ENCODE data around the gene MTHFD1L. TPM values are rescaled to one million over a fixed set of nuclear protein-coding genes. Genes with fewer than 3 reads are reported as not detected.

Gene MTHFD1L
- total and polyA plus RNA-seq, 2 donors from 2014 or later = 4.7 to 39.6 TPM

- no peak for DNase-seq
- H3K36me3 ChIP-seq (ENCODE audit: control insufficient read depth in 2 of 3, insufficient read depth in 3 of 3, low read length in 3 of 3) = peaks cover 0 to 3% (median 0%) of the 10 kb centered on the region in 3 donors
- TF ChIP-seq CTCF (IDR thresholded peaks at IDR 0.05; ENCODE audit: borderline replicate concordance, extremely low read depth, insufficient read depth) = no peak
- H3K4me1 ChIP-seq (ENCODE audit: control insufficient read depth in 2 of 3, insufficient read depth in 2 of 3, low read depth in 1 of 3, low read length in 3 of 3) = no peaks in the 10 kb centered on the region
- intact Hi-C loops (cut with DNase I) = no loop called here
- no peak for FAIRE-seq
- H3K9me3 ChIP-seq (ENCODE audit: control insufficient read depth in 2 of 3, insufficient read depth in 1 of 3, low read length in 3 of 3) = no peaks in the 10 kb centered on the region
- H3K27ac ChIP-seq (ENCODE audit: low read depth in 2 of 2, low read length in 2 of 2) = no peak overlapping the region
- H3K27me3 ChIP-seq (ENCODE audit: control insufficient read depth, insufficient read depth, low read length) = no peaks in the 10 kb centered on the region
- H3K9ac ChIP-seq (ENCODE audit: low read length in 3 of 3) = no peak overlapping the region
- no peak overlapping the region for H3K4me3 ChIP-seq (ENCODE audit: low read length in 3 of 3)
Observed at GRCh38 chr6:150922137-150922536, 56.6 kb downstream of the MTHFD1L start.

GRCh38 chr6:150924808-150925589, 59.5 kb downstream of the MTHFD1L start:
- no peak for FAIRE-seq
- H3K27ac ChIP-seq (ENCODE audit: low read depth in 2 of 2, low read length in 2 of 2) = no peak overlapping the region

GRCh38 chr6:150925590-150925928, 60.1 kb downstream of the MTHFD1L start:
- Histone ChIP-seq H3K4me3 (ENCODE audit: low read length in 3 of 3) (no peak overlapping the region), H3K27me3 (ENCODE audit: control insufficient read depth, insufficient read depth, low read length) (no peaks in the 10 kb centered on the region), H3K9ac (ENCODE audit: low read length in 3 of 3) (no peak overlapping the region), H3K9me3 (ENCODE audit: control insufficient read depth in 2 of 3, insufficient read depth in 1 of 3, low read length in 3 of 3) (no peaks in the 10 kb centered on the region), H3K4me1 (ENCODE audit: control insufficient read depth in 2 of 3, insufficient read depth in 2 of 3, low read depth in 1 of 3, low read length in 3 of 3) (no peaks in the 10 kb centered on the region), H3K27ac (ENCODE audit: low read depth in 2 of 2, low read length in 2 of 2) (no peak overlapping the region), H3K36me3 (ENCODE audit: control insufficient read depth in 2 of 3, insufficient read depth in 3 of 3, low read length in 3 of 3) (peaks cover 0 to 3% (median 0%) of the 10 kb centered on the region in 3 donors)
- FAIRE-seq (no peak), DNase-seq (no peak)
- TF ChIP-seq CTCF (IDR thresholded peaks at IDR 0.05; ENCODE audit: borderline replicate concordance, extremely low read depth, insufficient read depth) = no peak
- intact Hi-C loops (cut with DNase I) = no loop called here

More at GRCh38 chr6:150924808-150925589, 59.5 kb downstream of the MTHFD1L start:
- intact Hi-C loops (cut with DNase I) = no loop called here
- Histone ChIP-seq H3K27me3 (ENCODE audit: control insufficient read depth, insufficient read depth, low read length) (no peaks in the 10 kb centered on the region), H3K36me3 (ENCODE audit: control insufficient read depth in 2 of 3, insufficient read depth in 3 of 3, low read length in 3 of 3) (peaks cover 0 to 3% (median 0%) of the 10 kb centered on the region in 3 donors), H3K9ac (ENCODE audit: low read length in 3 of 3) (no peak overlapping the region), H3K4me3 (ENCODE audit: low read length in 3 of 3) (no peak overlapping the region), H3K4me1 (ENCODE audit: control insufficient read depth in 2 of 3, insufficient read depth in 2 of 3, low read depth in 1 of 3, low read length in 3 of 3) (no peaks in the 10 kb centered on the region), H3K9me3 (ENCODE audit: control insufficient read depth in 2 of 3, insufficient read depth in 1 of 3, low read length in 3 of 3) (no peaks in the 10 kb centered on the region)
- no peak for DNase-seq
- no peak for TF ChIP-seq CTCF (IDR thresholded peaks at IDR 0.05; ENCODE audit: borderline replicate concordance, extremely low read depth, insufficient read depth)

All from kidney (tissue), 14 donors.